ACHN (cell line): ENCODE measurements around the gene GJA5.

Experiments used
- DNase-seq: peaks from one replicate; pipeline ENCODE4 v3.0.0-alpha.2; 2015
- in situ Hi-C: cut with HindIII; loops from 2 replicates; pipeline ENCODE4 v1.10.0; 2017; ENCODE audit warnings: low sequenced_read_pairs, low pct_ligation_motif_present, low pct_unique_long_range_greater_than_20kb

The GJA5 gene

GRCh38 chr1:147760481-147761260 lies at the start of gene GJA5:
Gene GJA5 (minus strand): TSS chr1:147760602. CDS start chr1:147759238, 1,364 bp downstream.
- in situ Hi-C loops, result no loop called here
- no peak for DNase-seq

DNA sequence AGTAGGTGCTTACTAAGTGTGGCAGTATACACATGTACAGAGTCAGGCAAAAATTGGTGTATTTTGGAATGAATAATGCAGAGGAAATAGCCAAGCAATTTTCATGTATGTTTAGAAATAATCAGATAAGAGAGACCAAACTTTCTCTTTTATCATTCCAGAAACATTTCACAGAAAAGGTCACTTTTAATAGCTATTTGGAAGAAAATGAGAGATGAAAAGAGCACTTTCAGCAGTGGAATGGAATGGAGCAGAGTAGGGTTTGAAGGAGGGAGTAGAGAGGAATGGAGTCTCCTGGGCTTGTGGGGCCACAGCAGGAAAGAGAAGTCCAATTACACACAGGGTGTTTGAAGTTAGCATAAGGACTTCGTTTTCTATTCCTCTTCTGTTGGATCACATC lies 48.8 kb upstream of the GJA5 start:
- in situ Hi-C loops, result no loop called here
- no peak for DNase-seq

- no peak for DNase-seq
- in situ Hi-C loops, result no loop called here
Observed at GRCh38 chr1:147808025-147808424, 47.6 kb upstream of the GJA5 start.

DNA sequence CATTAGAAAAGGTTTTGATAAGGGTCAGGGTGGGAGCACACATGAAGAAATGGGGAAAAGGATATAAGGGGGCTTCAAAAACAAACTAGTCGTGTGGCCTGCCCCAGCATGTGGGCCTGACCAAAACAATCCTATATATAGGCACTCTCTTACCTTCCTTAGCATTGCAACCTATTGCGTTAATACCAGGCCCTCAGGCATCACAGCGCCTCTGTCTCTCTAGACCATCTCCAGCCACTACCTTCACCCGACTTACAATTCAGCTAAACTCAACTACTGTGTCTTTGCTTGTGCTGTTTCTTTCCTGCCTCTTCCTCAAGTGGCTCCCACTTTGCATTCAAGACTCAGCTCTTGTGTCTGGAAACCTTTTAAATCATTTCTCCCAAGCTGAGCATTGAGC lies 47.0 kb upstream of the GJA5 start:
- DNase-seq, result no peak

DNA sequence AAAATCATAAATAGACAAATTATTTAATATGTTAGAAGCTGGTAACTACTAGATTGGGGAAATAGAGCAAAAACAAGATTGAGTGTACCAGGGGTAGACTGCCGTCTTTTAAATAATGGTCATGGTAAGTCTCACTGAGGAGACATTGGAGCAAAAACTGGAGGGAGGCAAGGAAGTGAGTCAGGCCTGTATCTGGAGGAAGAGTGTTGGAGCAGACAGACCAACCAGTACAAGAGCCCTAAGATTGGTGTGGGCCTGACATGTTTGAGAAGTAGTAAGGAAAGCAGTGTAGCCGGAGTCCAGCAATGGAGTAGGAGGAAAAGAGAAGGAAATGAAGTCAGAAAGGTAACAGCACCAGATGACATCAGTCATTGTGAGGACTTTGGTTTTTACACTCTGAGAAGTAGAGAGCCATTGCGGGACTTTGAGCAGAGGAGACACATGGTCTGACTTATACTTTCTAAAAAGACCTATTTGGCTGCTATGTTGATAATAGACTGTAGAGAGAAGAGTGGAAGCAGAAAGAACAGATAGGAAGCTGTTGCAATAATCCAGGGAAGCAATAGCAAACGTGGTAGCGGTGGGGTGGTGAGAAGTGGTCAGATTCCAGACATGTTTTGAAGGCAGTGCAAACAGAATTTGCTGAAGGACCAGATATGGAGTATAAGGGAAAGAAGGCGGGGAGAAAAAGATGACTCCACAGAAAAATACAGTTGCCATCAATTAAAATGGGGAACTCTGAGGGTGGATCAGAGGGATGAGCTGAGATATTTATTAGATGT lies 44.7 kb upstream of the GJA5 start:
- in situ Hi-C loops, result no loop called here
- DNase-seq, result no peak

More for the DNA sequence above, 47.0 kb upstream of the GJA5 start:
- in situ Hi-C loops, result no loop called here

GRCh38 chr1:147800804-147801203 lies 40.4 kb upstream of the GJA5 start:
- in situ Hi-C loops, result no loop called here
- DNase-seq, result no peak

- in situ Hi-C loops, result no loop called here
- no peak for DNase-seq
Observed at GRCh38 chr1:147798731-147799130, 38.3 kb upstream of the GJA5 start.

DNA sequence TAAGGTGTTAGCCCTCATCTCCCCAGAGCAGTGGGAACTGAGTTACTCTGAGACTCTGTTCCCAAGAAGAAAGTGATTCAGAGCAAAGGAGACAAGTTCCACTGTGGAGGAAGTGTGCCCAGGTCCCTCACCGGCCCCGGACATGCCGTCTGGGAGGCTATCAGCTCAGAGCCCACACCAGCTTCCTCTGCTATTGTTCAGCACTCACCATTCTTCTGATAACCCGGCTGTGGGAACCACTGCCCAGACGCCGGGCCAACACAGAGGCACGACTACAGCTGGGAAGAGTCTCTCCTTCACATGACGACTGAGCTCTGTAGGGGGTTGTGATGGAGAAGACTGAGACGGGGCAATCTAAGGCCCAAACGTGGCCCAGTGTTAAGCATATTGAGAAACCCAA lies 34.2 kb upstream of the GJA5 start:
- DNase-seq, result no peak
- in situ Hi-C loops, result no loop called here

GRCh38 chr1:147791876-147792275 lies 31.5 kb upstream of the GJA5 start:
- in situ Hi-C loops, result no loop called here
- no peak for DNase-seq

DNA sequence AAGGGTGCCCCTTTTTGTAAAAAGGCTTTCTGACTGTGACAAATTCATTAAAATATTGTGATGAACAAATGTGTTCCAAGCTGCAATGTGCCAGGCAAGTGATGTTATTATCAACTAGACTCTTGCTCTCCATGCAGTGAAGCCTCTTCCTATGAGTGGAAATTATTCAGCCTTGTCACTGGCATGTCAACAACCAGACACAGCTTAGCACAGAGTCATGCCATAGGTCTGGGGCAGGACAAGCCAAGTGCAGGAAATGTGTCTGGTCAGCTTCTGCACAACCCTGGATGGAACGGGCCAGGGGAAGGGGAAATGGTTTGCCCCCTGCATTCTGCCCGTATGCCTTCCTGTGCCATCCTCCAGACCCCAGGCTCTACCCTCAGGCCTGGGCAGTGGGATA lies 27.4 kb upstream of the GJA5 start:
- in situ Hi-C loops, result no loop called here
- no peak for DNase-seq

- in situ Hi-C loops, result no loop called here
- no peak for DNase-seq
Observed at GRCh38 chr1:147786536-147786935, 26.1 kb upstream of the GJA5 start.

DNA sequence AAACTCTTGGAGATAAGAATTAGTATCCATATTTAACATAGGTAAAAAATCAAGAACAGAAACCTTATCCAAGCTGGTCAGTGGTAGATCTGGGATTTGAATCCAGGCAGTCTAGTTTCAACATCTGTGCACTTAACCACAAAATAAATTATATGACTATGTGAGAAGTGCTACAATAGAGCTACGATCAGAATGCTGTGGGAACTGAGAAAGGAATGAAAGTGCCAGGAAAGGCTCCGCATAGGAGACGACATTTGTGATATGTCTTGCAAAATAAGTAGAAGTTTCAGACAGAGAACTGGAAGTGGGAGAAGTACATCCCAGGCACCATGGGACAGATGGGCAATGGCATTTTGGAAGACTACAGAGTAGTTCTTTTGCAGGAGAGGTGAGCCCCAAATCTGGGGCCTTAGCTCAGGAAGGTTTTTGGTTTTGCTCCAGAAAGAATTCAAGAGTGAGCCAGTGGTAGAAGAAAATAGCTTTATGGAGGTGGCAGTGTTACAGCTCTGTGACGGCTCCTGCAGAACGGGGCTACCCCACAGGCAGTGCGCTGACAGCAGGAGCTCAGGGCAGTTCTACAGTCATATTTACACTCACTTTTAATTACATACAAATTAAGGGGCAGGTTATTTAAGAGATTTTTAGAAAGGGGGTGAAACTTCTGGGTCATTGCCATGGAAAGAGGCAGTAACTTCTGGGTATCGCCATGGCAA lies 25.5 kb upstream of the GJA5 start:
- in situ Hi-C loops, result no loop called here
- DNase-seq, result no peak

GRCh38 chr1:147784941-147785340 lies 24.5 kb upstream of the GJA5 start:
- in situ Hi-C loops, result no loop called here
- no peak for DNase-seq

- in situ Hi-C loops, result no loop called here
Observed at GRCh38 chr1:147781056-147781471, 20.7 kb upstream of the GJA5 start.

GRCh38 chr1:147777694-147778093 lies 17.3 kb upstream of the GJA5 start:
- in situ Hi-C loops, result no loop called here
- no peak for DNase-seq

More at GRCh38 chr1:147781056-147781471, 20.7 kb upstream of the GJA5 start:
- no peak for DNase-seq

DNA sequence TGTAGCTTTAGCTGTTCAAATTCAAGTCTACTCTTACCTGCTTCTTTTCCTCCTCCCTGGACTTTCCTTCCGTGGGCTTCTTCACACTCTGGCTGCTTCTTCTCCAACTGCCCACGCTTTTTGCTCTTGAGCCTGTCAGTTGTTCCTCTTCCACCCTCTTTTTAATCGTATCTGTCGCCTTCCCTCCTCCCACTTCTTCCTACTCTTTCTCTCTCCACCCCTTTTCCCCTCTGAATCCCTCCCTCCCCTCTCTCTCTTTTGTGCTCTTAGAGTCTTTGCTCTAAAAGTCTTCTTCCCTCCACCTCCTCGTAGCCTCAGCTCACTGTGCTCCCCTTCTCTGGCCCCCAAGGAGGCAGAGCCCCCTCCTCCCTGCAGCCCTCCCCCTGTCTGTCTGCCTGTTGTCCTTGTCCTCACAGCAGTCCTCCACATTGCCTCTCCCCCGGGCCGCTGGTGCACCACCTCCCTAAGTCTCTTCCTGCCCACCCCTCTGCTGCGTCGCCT lies 12.9 kb upstream of the GJA5 start:
- in situ Hi-C loops, result no loop called here
- DNase-seq, result no peak

- DNase-seq, result no peak
- in situ Hi-C loops, result no loop called here
Observed at GRCh38 chr1:147772570-147772969, 12.2 kb upstream of the GJA5 start.

DNA sequence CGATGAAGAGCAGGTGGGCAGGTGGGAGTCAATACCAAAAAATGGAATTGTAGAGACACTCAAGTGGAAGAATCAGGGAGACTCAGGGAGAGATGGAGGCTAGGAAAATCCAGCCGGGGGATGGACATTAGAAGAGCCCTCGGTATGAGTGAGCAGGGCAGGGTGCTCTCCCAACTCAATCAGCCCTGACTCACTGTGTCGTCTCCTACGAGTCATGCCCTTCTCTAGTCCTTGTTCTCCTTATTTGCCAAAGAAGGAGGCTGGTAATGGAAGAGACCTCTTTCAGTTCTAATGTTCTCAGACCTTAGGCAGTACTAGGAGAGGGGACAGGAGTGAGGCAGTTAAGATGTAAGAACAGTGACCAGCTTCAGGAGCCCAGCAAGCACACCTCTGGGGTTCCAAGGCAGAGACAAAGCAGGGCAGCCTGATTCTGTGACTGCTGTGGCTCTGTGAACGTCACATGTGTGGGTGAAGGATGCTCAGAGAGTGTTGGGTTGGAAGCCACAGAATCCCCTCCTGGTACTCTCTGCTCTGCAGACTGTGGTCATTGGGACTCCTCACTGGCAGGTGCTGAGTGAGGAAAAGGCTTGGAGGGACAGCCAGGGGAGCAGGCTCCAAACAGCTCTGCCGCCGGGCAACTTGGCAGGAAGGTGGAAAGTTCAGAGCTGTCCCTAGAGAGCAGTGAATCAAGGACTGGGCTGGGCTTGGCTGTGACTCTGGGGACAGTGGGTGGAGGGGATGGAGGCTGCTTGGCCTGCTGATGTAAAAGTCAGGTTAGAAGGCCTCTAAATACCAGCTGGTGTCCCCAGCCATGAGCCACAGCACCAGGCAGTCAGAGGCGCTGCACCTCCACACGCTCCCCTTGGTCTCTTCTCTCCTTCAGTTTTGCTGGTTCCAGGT lies 11.1 kb upstream of the GJA5 start:
- in situ Hi-C loops, result no loop called here

More for the DNA sequence above, 11.1 kb upstream of the GJA5 start:
- DNase-seq, result no peak
